Fibroblast of skin of right quadriceps (primary cell): Measurements from ENCODE around the gene IFI27.

Experiments used
- DNase-seq: peaks from one replicate; pipeline ENCODE4 v3.0.0-alpha.2; 2013

The IFI27 gene

GRCh38 chr14:94103554-94104150, 6.9 kb upstream of the IFI27 start:
- DNase-seq: no peak

- DNase-seq: no peak
Observed at GRCh38 chr14:94104731-94105130, 5.8 kb upstream of the IFI27 start.

- DNase-seq: no peak
Observed at GRCh38 chr14:94109915-94110250, 653 bp upstream of the IFI27 start.

GRCh38 chr14:94111276-94112095, 950 bp downstream of the IFI27 start:
- no peak for DNase-seq

GRCh38 chr14:94112513-94113063, 2.1 kb downstream of the IFI27 start:
- no peak for DNase-seq

GRCh38 chr14:94113073-94113472, 2.5 kb downstream of the IFI27 start:
- DNase-seq: no peak

GRCh38 chr14:94113490-94113889, 3.0 kb downstream of the IFI27 start:
- no peak for DNase-seq

GRCh38 chr14:94113908-94114588, 3.5 kb downstream of the IFI27 start:
- DNase-seq: no peak

GRCh38 chr14:94114589-94115057, 4.1 kb downstream of the IFI27 start:
- no peak for DNase-seq

- DNase-seq: no peak
Observed at GRCh38 chr14:94115058-94115591, 4.6 kb downstream of the IFI27 start.

GRCh38 chr14:94115631-94116030, 5.1 kb downstream of the IFI27 start:
- no peak for DNase-seq

GRCh38 chr14:94116701-94117100, 6.2 kb downstream of the IFI27 start:
- no peak for DNase-seq

- DNase-seq: no peak
Observed at GRCh38 chr14:94117856-94118255, 7.3 kb downstream of the IFI27 start.

- DNase-seq: no peak
Observed at GRCh38 chr14:94119071-94119470, 8.5 kb downstream of the IFI27 start.

GRCh38 chr14:94120667-94121340, 10.3 kb downstream of the IFI27 start:
- peak; percentile 22 for DNase-seq

- DNase-seq: no peak
Observed at GRCh38 chr14:94121485-94121884, 10.9 kb downstream of the IFI27 start.

GRCh38 chr14:94122438-94122837, 11.9 kb downstream of the IFI27 start:
- no peak for DNase-seq

GRCh38 chr14:94123296-94123695, 12.8 kb downstream of the IFI27 start:
- no peak for DNase-seq

- DNase-seq: no peak
Observed at GRCh38 chr14:94123868-94124267, 13.3 kb downstream of the IFI27 start.

GRCh38 chr14:94124582-94125377, 14.2 kb downstream of the IFI27 start:
- DNase-seq: no peak

GRCh38 chr14:94125659-94126418, 15.3 kb downstream of the IFI27 start:
- DNase-seq: no peak

GRCh38 chr14:94126419-94126677, 15.8 kb downstream of the IFI27 start:
- DNase-seq: no peak
